ENCODE data around the gene DEFB125. TPM values are rescaled to one million over a fixed set of nuclear protein-coding genes. Genes with fewer than 3 reads are reported as not detected.

DEFB125 gene
- total and polyA plus RNA-seq, 2 experiments from 2014 or later, result not detected

Other genes with a start within 250 kb of the DEFB125 start
- not detected in 2 replicates for gene DEFB126, start 54.9 kb downstream of the DEFB125 start, total RNA-seq
- gene DEFB126, start 54.9 kb downstream of the DEFB125 start, polyA plus RNA-seq, result not detected in 2 replicates
- gene DEFB127, start 69.8 kb downstream of the DEFB125 start, total RNA-seq, result not detected in 2 replicates
- gene DEFB127, start 69.8 kb downstream of the DEFB125 start, polyA plus RNA-seq, result not detected in 2 replicates
- gene DEFB128, start 102.0 kb downstream of the DEFB125 start, total RNA-seq, result not detected in 2 replicates
- gene DEFB128, start 102.0 kb downstream of the DEFB125 start, polyA plus RNA-seq, result not detected in 2 replicates
- not detected in 2 replicates for gene DEFB129, start 139.6 kb downstream of the DEFB125 start, total RNA-seq
- gene DEFB129, start 139.6 kb downstream of the DEFB125 start, polyA plus RNA-seq, result not detected in 2 replicates
- not detected in 2 replicates for gene DEFB132, start 170.1 kb downstream of the DEFB125 start, total RNA-seq
- not detected in 2 replicates for gene DEFB132, start 170.1 kb downstream of the DEFB125 start, polyA plus RNA-seq
- gene C20orf96, start 203.1 kb downstream of the DEFB125 start, total RNA-seq, result 6.2 and 9.3 TPM in 2 replicates
- 31.9 and 41.9 TPM in 2 replicates for gene C20orf96, start 203.1 kb downstream of the DEFB125 start, polyA plus RNA-seq
- 49.9 and 63.8 TPM in 2 replicates for gene ZCCHC3, start 209.9 kb downstream of the DEFB125 start, total RNA-seq
- gene ZCCHC3, start 209.9 kb downstream of the DEFB125 start, polyA plus RNA-seq, result 43.7 and 53.1 TPM in 2 replicates
- gene SOX12, start 237.9 kb downstream of the DEFB125 start, total RNA-seq, result 57.6 and 79.8 TPM in 2 replicates
- gene SOX12, start 237.9 kb downstream of the DEFB125 start, polyA plus RNA-seq, result 41.9 and 49.9 TPM in 2 replicates